ENCODE measurements around the gene FAM43A.

The FAM43A gene

DNA sequence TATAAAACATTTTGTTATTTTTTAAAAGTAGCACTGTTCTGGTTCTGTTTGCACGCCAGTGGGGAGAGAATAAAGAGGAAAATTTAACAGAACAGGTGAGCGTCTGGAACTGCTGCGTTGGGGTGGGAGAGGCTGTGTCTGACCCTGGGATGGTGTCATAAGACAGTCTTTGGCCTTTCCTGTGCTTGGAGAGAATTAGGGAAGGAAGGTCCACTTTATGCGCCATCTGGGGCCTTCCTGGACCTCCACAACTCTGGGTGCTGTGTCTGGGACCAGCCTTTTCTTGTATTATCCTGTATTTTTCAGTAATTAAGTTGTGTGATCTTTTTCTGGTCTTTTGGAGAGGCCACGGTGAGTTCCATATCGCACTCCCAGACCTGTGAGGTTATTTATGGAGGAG is 3.3 kb downstream of the FAM43A start:
- peak overlapping the region; percentile 91 to 93 (median 92) for H3K27ac Mint-ChIP-seq
- peak overlapping the region; percentile 72 to 85 (median 83) for H3K4me3 Mint-ChIP-seq
- TF ChIP-seq, protein P1, sequence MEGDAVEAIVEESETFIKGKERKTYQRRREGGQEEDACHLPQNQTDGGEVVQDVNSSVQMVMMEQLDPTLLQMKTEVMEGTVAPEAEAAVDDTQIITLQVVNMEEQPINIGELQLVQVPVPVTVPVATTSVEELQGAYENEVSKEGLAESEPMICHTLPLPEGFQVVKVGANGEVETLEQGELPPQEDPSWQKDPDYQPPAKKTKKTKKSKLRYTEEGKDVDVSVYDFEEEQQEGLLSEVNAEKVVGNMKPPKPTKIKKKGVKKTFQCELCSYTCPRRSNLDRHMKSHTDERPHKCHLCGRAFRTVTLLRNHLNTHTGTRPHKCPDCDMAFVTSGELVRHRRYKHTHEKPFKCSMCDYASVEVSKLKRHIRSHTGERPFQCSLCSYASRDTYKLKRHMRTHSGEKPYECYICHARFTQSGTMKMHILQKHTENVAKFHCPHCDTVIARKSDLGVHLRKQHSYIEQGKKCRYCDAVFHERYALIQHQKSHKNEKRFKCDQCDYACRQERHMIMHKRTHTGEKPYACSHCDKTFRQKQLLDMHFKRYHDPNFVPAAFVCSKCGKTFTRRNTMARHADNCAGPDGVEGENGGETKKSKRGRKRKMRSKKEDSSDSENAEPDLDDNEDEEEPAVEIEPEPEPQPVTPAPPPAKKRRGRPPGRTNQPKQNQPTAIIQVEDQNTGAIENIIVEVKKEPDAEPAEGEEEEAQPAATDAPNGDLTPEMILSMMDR (IDR thresholded peaks at IDR 0.05; ENCODE audit: unreplicated experiment in 3 of 3): no peak
- peaks cover 20% of the 10 kb centered on the region for H3K27me3 Mint-ChIP-seq (ENCODE audit: low read depth)
- no peaks in the 10 kb centered on the region for H3K9me3 Mint-ChIP-seq
- no peaks in the 10 kb centered on the region for H3K36me3 Mint-ChIP-seq (ENCODE audit: low read depth)
- H3K4me1 Mint-ChIP-seq: peaks cover 53% of the 10 kb centered on the region

DNA sequence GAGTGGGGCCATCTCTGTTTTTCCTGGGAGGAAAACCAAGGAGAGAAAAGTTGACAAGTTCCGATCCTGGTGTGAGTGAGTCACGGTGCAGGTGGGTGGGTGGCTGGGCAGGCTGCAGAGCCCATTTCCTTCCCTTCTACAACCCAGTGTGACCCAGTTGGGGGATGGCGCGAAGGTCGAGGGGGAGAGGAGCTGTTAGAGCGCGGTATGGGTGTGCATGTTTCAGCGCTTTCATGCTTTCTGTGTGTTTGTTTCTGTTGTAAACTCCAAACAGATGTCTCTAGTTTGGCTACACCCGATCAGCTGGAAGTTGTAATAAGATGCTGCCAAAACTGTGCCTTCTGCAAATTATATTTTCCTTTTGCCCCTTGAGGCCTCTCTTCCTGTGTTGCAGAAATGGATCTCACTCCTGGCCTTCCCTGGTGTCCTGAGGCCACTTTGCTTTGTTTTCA is 3.8 kb downstream of the FAM43A start:
- TF ChIP-seq, protein P1 (IDR thresholded peaks at IDR 0.05; ENCODE audit: unreplicated experiment in 3 of 3): no peak
- H3K9me3 Mint-ChIP-seq: no peaks in the 10 kb centered on the region
- peak overlapping the region; percentile 91 to 93 (median 92) for H3K27ac Mint-ChIP-seq

DNA sequence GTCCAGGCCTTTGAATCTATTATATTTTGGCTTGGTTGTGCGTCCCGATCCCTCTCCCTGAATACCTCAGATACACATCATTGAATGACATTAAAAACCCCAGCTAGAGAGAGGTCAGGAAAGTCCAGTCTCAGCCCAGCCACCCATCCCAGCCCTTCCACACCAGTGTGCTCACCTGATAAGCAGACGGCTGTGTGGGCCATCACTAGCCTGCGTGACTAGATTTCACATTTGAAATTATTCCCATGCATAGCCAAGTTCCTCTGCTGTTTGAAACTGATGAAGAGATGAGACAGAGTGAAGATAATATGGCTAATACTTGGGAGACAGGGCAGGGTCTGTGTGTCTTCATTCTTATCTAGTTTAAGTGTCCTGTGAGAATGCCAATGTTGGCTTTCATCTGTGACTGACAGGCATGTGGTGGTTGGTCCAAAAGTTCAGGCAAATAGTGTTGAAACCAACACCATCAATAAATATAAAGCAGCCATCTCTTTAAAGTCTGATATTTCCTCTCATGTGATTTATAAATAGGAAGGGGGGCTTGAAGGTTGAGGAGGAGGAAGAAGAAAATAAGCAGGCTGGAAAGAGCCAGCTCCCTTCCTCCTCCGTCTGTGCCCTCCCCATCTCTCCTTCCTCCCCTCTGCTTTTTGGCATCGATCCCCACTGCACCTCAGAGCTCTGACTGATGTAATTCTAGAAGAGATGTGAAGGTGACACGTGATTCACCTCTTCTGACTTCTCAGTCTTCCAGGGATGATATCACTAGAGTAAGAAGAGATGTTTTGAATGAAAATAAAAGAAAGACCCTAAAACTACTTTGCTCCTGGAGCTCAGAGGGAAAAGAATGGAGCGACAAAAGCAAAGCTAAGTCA is 5.1 kb downstream of the FAM43A start:
- H3K4me3 Mint-ChIP-seq: peak overlapping the region; percentile 1 to 46 (median 7)
- H3K27ac Mint-ChIP-seq: peak overlapping the region; percentile 51 to 66 (median 61)
- no peaks in the 10 kb centered on the region for H3K36me3 Mint-ChIP-seq (ENCODE audit: low read depth)
- peaks cover 48% of the 10 kb centered on the region for H3K4me1 Mint-ChIP-seq
- H3K9me3 Mint-ChIP-seq: no peaks in the 10 kb centered on the region
- peaks cover 12% of the 10 kb centered on the region for H3K27me3 Mint-ChIP-seq (ENCODE audit: low read depth)
- TF ChIP-seq, protein P1 (IDR thresholded peaks at IDR 0.05; ENCODE audit: unreplicated experiment in 3 of 3): no peak

More for the DNA sequence above, 3.8 kb downstream of the FAM43A start:
- Mint-ChIP-seq H3K4me3 (peak overlapping the region; percentile 72 to 85 (median 83)), H3K4me1 (peaks cover 53% of the 10 kb centered on the region), H3K27me3 (ENCODE audit: low read depth) (peaks cover 14% of the 10 kb centered on the region), H3K36me3 (ENCODE audit: low read depth) (no peaks in the 10 kb centered on the region)

DNA sequence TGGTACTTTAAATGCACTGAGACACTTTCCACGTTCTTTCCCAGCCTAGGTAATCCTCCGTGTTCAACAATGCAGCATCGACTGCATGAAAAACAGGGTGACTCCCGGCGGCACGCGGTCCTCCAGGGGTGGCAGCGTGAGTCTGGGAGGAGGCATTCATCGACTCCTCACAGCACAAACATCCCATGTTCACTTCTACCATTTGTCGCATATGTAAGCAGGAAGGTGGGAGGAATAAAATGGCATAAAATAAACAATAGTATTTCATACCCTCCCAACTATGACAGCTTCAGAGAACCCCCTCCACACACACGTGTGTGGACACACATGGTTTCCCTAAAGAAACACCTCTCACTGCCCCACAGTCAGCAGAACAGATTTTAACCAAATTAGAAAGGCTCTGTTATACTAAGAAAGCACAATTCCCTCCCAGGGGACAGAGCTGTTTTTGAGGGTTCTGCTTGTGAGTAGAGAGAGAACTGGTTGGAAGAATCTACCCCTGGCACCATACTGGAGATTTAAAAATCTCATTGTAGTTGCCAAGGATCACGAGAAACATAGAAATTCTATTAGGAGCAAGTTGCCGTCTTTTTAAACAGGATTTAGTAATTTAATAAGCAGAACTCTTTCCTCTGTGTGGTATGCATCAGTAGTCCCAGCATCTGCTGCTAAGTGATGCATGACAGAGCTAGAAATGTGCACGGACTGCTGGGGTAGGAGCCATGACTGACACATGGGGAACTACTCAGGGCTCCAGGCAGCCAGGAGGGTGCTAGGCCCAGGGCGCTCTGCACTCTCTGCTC is 6.0 kb downstream of the FAM43A start:
- peak overlapping the region; percentile 51 to 66 (median 61) for H3K27ac Mint-ChIP-seq
- peak overlapping the region in 1 of 3 experiments; percentile 7 for H3K4me3 Mint-ChIP-seq
- H3K27me3 Mint-ChIP-seq (ENCODE audit: low read depth): peaks cover 11% of the 10 kb centered on the region
- TF ChIP-seq, protein P1 (IDR thresholded peaks at IDR 0.05; ENCODE audit: unreplicated experiment in 3 of 3): no peak
- H3K36me3 Mint-ChIP-seq (ENCODE audit: low read depth): no peaks in the 10 kb centered on the region
- H3K4me1 Mint-ChIP-seq: peaks cover 42% of the 10 kb centered on the region
- no peaks in the 10 kb centered on the region for H3K9me3 Mint-ChIP-seq

DNA sequence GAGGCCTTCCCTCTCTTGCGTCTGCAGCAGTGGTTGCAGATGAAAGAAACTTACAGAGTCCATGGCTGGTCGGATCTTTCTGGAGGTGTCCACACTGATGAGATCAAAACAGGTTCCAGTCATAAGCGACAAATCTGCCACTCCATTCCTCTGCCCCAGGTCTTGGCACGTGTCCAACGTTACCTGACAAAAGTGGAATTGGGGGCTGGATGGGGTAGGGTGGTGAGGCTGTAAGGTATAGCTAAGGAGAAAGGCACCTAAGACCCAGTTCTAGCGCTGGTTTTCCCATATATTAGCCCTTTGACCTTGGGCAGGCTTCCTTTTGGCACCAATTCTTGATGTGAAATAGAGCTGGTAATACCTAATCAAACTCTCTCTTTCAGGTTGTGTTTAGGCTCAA is 11.0 kb downstream of the FAM43A start:
- TF ChIP-seq, protein P1 (IDR thresholded peaks at IDR 0.05; ENCODE audit: unreplicated experiment in 3 of 3): no peak
- H3K4me1 Mint-ChIP-seq: peaks cover 5% of the 10 kb centered on the region
- H3K4me3 Mint-ChIP-seq: no peak overlapping the region
- no peaks in the 10 kb centered on the region for H3K36me3 Mint-ChIP-seq (ENCODE audit: low read depth)
- peaks cover 14% of the 10 kb centered on the region for H3K27me3 Mint-ChIP-seq (ENCODE audit: low read depth)
- peaks cover 13% of the 10 kb centered on the region for H3K9me3 Mint-ChIP-seq
- no peak overlapping the region for H3K27ac Mint-ChIP-seq
